ENCODE measurements around the gene PARD6B. TPM values are rescaled to one million over a fixed set of nuclear protein-coding genes. Genes with fewer than 3 reads are reported as not detected.

Gene PARD6B
- total and polyA plus RNA-seq, 2 of the 13 experiments (the other 11 are each of a cell fraction or from before 2014, with no cell fraction given) = 6.9 to 22.2 TPM

GRCh38 chr20:50691573-50692551, 39.5 kb upstream of the PARD6B start (continued):
- TF ChIP-seq ZBTB40 (IDR thresholded peaks at IDR 0.05) = 0 out of 2 replicates have a peak, but pooled peaks have one; percentile 11
- no peak for TF ChIP-seq ZBTB40 (CRISPR knock-in tag; IDR thresholded peaks at IDR 0.05)

All from HepG2 (cell line).